ENCODE results near the gene IRS1. TPM values are rescaled to one million over a fixed set of nuclear protein-coding genes. Genes with fewer than 3 reads are reported as not detected.

The IRS1 gene
- total RNA-seq, 1 experiment from 2014 or later: 15.0 TPM

DNA sequence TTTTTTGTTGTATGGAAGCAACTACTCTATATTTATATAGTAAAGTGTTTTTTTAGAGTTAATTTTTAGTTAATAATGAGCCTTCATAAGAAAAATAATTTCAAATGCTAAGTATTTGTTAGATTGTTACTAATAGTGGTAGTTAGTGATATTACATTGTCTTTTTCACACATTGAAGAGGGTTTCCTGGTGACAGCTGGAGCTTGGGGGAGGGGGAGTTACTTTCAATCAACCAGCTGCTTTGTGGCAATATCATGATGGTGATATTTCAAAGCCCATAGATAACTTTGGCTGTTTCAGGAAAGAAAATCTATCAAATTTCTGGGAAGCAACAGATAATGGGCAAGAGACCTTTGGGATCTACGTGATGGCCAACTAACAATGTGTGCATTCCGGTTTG lies 40.3 kb upstream of the IRS1 start:
- Histone ChIP-seq H3K27me3 (ENCODE audit: insufficient read depth, low read length) (no peaks in the 10 kb centered on the region), H3K23ac (ENCODE audit: insufficient read length, low read depth, low read length) (no peak overlapping the region), H2BK12ac (ENCODE audit: insufficient read length, low read depth, low read length) (no peak overlapping the region), H3K79me2 (ENCODE audit: insufficient read depth, low read length) (no peaks in the 10 kb centered on the region), H2AK5ac (ENCODE audit: insufficient read length, low read length) (no peak overlapping the region), H3K18ac (ENCODE audit: insufficient read length, low read depth, low read length) (no peak overlapping the region), H2BK20ac (ENCODE audit: low read depth, low read length, poor library complexity, severe bottlenecking) (no peak overlapping the region), H3K4ac (ENCODE audit: low read depth, low read length) (no peak overlapping the region), H2BK120ac (ENCODE audit: low read depth, low read length, poor library complexity, severe bottlenecking) (no peak overlapping the region), H3K9me3 (ENCODE audit: control insufficient read depth, low read depth, low read length) (no peaks in the 10 kb centered on the region), H4K8ac (replicated peaks; ENCODE audit: insufficient read length, low read depth, low read length) (no peak overlapping the region), H2AFZ (ENCODE audit: low read length) (no peak overlapping the region), H3K56ac (ENCODE audit: insufficient read length, low read depth, low read length) (no peak overlapping the region), H3T11ph (ENCODE audit: low read length) (no peak overlapping the region), H2BK5ac (ENCODE audit: insufficient read length, low read length) (no peak overlapping the region), H3K27ac (ENCODE audit: insufficient read length, low read depth, low read length) (no peak overlapping the region), H4K91ac (ENCODE audit: insufficient read length, low read depth, low read length) (no peak overlapping the region), H4K20me1 (ENCODE audit: control insufficient read depth, insufficient read depth, insufficient read length) (no peaks in the 10 kb centered on the region), H3K4me1 (ENCODE audit: insufficient read depth, low read length) (no peaks in the 10 kb centered on the region), H2BK15ac (ENCODE audit: low read depth, low read length) (no peak overlapping the region), H3K4me2 (ENCODE audit: insufficient read depth, insufficient read length, low read length) (no peak overlapping the region), H3K79me1 (ENCODE audit: insufficient read depth, low read depth, low read length, poor library complexity, severe bottlenecking) (no peaks in the 10 kb centered on the region), H4K5ac (ENCODE audit: insufficient read length, low read depth, low read length) (no peak overlapping the region), H3K23me2 (ENCODE audit: insufficient read length, low read depth, low read length, poor library complexity, severe bottlenecking) (peaks cover 9% of the 10 kb centered on the region), H3K14ac (ENCODE audit: insufficient read depth, low read length) (no peak overlapping the region), H3K9ac (ENCODE audit: extremely low read depth, insufficient read length, low read length) (no peak overlapping the region)
- Mint-ChIP-seq H3K27me3 (ENCODE audit: low read depth) (peaks cover 7% of the 10 kb centered on the region), H3K4me1 (peaks cover 11 to 12% of the 10 kb centered on the region in 2 experiments), H3K4me3 (no peak overlapping the region), H3K27ac (no peak overlapping the region), H3K36me3 (ENCODE audit: insufficient read depth in 1 of 3, low read depth in 3 of 3) (peaks cover 11 to 27% (median 18%) of the 10 kb centered on the region in 3 experiments), H3K9me3 (peaks cover 4 to 7% of the 10 kb centered on the region in 2 experiments; a peak in 2 of 5 replicates)
- WGBS (ENCODE audit: extremely low coverage, insufficient read length, low lambda C conversion rate): no CpG with 5 or more reads among the region's 2 CpGs
- TF ChIP-seq, protein P1, sequence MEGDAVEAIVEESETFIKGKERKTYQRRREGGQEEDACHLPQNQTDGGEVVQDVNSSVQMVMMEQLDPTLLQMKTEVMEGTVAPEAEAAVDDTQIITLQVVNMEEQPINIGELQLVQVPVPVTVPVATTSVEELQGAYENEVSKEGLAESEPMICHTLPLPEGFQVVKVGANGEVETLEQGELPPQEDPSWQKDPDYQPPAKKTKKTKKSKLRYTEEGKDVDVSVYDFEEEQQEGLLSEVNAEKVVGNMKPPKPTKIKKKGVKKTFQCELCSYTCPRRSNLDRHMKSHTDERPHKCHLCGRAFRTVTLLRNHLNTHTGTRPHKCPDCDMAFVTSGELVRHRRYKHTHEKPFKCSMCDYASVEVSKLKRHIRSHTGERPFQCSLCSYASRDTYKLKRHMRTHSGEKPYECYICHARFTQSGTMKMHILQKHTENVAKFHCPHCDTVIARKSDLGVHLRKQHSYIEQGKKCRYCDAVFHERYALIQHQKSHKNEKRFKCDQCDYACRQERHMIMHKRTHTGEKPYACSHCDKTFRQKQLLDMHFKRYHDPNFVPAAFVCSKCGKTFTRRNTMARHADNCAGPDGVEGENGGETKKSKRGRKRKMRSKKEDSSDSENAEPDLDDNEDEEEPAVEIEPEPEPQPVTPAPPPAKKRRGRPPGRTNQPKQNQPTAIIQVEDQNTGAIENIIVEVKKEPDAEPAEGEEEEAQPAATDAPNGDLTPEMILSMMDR (conservative IDR thresholded peaks at IDR 0.05): no peak
- no peak for DNase-seq

Data from H9 (cell line).